Retinal pigment epithelial cell (primary cell): ENCODE data around the gene DYRK3.

Experiments used
- DNase-seq: peaks from one replicate; pipeline ENCODE4 v3.0.0-alpha.2; 2010; ENCODE audit warnings: low read depth
- H3K4me3 ChIP-seq: 2 replicates; pipeline ENCODE4 v1.5.1; 2011; ENCODE audit warnings: mild to moderate bottlenecking, low read length, control low read depth, moderate library complexity
- CTCF ChIP-seq: conservative IDR thresholded peaks from 2 replicates; pipeline ENCODE4 v1.5.1; 2011; ENCODE audit warnings: low read depth, low read length, control low read depth, inconsistent platforms

DYRK3 gene

DNA sequence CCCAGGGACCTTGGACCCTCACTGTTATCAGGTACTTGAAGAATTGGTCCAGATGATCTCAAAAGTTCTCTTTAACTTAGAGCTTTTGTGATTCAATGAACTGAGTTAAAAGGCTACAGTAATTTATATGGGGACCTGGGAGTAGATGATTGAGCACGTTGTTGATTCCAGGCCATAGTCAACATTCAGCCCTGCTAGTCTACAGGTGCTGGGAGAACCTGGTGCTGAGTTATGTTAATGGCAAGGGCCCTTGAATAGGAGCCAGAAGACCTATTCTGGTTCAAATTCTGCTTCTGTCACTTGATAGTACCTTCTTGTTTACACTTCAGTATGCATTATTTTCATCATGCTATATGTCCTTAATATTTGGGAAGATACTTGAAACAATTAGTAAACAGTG is 11.2 kb downstream of the DYRK3 start:
- H3K4me3 ChIP-seq = no peak overlapping the region
- no peak for TF ChIP-seq CTCF
- DNase-seq = no peak

- DNase-seq = no peak
- TF ChIP-seq CTCF = no peak
- no peak overlapping the region for H3K4me3 ChIP-seq
Measured at GRCh38 chr1:206647224-206647623, 11.9 kb downstream of the DYRK3 start.

- H3K4me3 ChIP-seq = no peak overlapping the region
- no peak for DNase-seq
- TF ChIP-seq CTCF = no peak
Measured at GRCh38 chr1:206649261-206649921, 14.1 kb downstream of the DYRK3 start.

GRCh38 chr1:206651014-206651413 is 15.7 kb downstream of the DYRK3 start:
- H3K4me3 ChIP-seq = no peak overlapping the region
- DNase-seq = no peak
- TF ChIP-seq CTCF = no peak

DNA sequence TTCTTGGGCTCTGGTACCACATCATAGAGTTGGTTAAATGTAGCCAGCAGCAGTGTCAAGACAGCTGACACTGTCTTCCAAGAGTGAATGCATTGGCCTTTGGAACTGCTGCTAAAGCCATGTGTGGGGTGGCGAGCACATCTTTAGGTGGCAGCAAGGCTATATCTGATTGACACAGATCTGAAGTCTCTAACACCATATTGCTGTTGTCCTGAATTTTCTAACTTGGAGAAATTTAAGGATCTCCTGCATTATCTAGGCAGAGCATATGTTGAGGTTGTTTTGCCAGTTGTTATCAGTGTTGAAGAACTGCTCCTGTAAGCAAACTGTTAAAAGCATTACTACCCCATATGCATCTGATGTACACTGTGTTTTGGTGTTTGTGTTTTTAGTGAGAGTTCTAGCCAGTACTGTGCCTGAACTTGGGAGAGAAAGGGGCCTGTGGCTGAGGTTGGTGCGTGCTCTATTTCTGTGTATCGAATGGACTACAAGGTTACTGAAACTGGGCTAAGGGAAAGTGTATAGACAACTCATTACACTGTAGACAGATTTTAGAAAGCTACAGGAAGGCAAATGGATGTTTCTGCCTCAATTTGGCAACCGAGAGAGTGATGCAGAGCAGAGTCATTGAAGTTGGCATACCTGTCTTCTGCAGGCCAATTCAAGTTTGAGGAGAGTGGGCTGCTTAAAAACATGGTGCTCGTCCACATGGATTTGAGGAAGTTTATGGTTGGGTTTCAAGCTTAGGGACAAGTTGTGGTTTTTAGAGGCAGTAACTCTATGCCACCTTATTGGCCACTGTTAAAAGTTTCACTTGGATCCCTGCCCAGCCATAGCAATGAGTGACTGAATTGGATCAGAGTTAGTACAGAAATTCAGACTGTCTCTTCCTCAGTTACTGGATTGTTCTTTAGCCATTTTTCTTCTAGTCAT is 16.9 kb downstream of the DYRK3 start:
- H3K4me3 ChIP-seq = no peak overlapping the region

GRCh38 chr1:206653715-206654459 is 18.6 kb downstream of the DYRK3 start:
- TF ChIP-seq CTCF = no peak
- no peak overlapping the region for H3K4me3 ChIP-seq
- DNase-seq = no peak

More for the DNA sequence above, 16.9 kb downstream of the DYRK3 start:
- no peak for TF ChIP-seq CTCF
- DNase-seq = no peak
